ENCODE data around the gene TENT4A. TPM values are rescaled to one million over a fixed set of nuclear protein-coding genes. Genes with fewer than 3 reads are reported as not detected.
A peak's percentile ranks its signal among the peaks of the same experiment; 100 is the strongest.

Gene TENT4A
- total RNA-seq, 6 experiments from 2014 or later: 8.5 to 23.1 (median 13.2) TPM

GRCh38 chr5:6753851-6754250, 40.6 kb downstream of the TENT4A start:
- Histone ChIP-seq H3K27me3 (no peaks in the 10 kb centered on the region), H3K4me1 (peaks cover 0 to 29% (median 10%) of the 10 kb centered on the region in 4 donors), H3K36me3 (peaks cover 7 to 68% (median 18%) of the 10 kb centered on the region in 4 donors), H3K27ac (no peak overlapping the region), H3K4me3 (no peak overlapping the region), H3K9me3 (no peaks in the 10 kb centered on the region)
- DNase-seq (no peak), ATAC-seq (no peak)
- intact Hi-C loops (cut with DNase I): no loop called here
- TF ChIP-seq CTCF (IDR thresholded peaks at IDR 0.05) (no peak), POLR2A (IDR thresholded peaks at IDR 0.05) (no peak)
- WGBS (ENCODE audit: insufficient coverage, low coverage, low lambda C conversion rate, missing lambda C conversion rate): 86% methylated on average over 11 of the region's 11 CpGs

- intact Hi-C loops (cut with DNase I): no loop called here
- H3K27me3 ChIP-seq: no peaks in the 10 kb centered on the region
- 99% methylated on average over 13 of the region's 29 CpGs for WGBS (ENCODE audit: insufficient coverage, low coverage, low lambda C conversion rate, missing lambda C conversion rate)
- no peaks in the 10 kb centered on the region for H3K9me3 ChIP-seq
- TF ChIP-seq CTCF (IDR thresholded peaks at IDR 0.05) (no peak), POLR2A (IDR thresholded peaks at IDR 0.05) (no peak)
- H3K4me3 ChIP-seq: no peak overlapping the region
- peaks cover 0 to 34% (median 10%) of the 10 kb centered on the region in 4 donors for H3K4me1 ChIP-seq
- DNase-seq: no peak
- ATAC-seq: no peak
- H3K36me3 ChIP-seq: peaks cover 7 to 60% (median 16%) of the 10 kb centered on the region in 4 donors
- H3K27ac ChIP-seq: no peak overlapping the region
These were observed 41.5 kb downstream of the TENT4A start for GRCh38 chr5:6754766-6755165.

- ATAC-seq: peak in 3 of 4 donors; percentile 37 to 57 (median 42)
- 55% methylated on average over 12 of the region's 12 CpGs for WGBS (ENCODE audit: insufficient coverage, low coverage, low lambda C conversion rate, missing lambda C conversion rate)
- H3K4me1 ChIP-seq: peaks cover 0 to 34% (median 10%) of the 10 kb centered on the region in 4 donors
- H3K36me3 ChIP-seq: peaks cover 7 to 53% (median 16%) of the 10 kb centered on the region in 4 donors
- no peaks in the 10 kb centered on the region for H3K9me3 ChIP-seq
- no peak overlapping the region for H3K4me3 ChIP-seq
- DNase-seq: peak in 1 of 3 donors; percentile 65
- no peaks in the 10 kb centered on the region for H3K27me3 ChIP-seq
- TF ChIP-seq CTCF (IDR thresholded peaks at IDR 0.05) (no peak), POLR2A (IDR thresholded peaks at IDR 0.05) (no peak)
- H3K27ac ChIP-seq: peak overlapping the region in 2 of 3 donors; percentile 12 to 76
- intact Hi-C loops (cut with DNase I): no loop called here
These were observed 42.3 kb downstream of the TENT4A start for GRCh38 chr5:6755519-6755918.

GRCh38 chr5:6755941-6756340, 42.7 kb downstream of the TENT4A start:
- 96% methylated on average over 4 of the region's 17 CpGs for WGBS (ENCODE audit: insufficient coverage, low coverage, low lambda C conversion rate, missing lambda C conversion rate)
- no peaks in the 10 kb centered on the region for H3K9me3 ChIP-seq
- H3K36me3 ChIP-seq: peaks cover 4 to 49% (median 16%) of the 10 kb centered on the region in 4 donors
- ATAC-seq (no peak), DNase-seq (no peak)
- H3K27ac ChIP-seq: peak overlapping the region in 2 of 3 donors; percentile 12 to 76
- no peak for TF ChIP-seq CTCF (IDR thresholded peaks at IDR 0.05)
- no peak for TF ChIP-seq POLR2A (IDR thresholded peaks at IDR 0.05)
- H3K4me3 ChIP-seq: no peak overlapping the region
- H3K27me3 ChIP-seq: no peaks in the 10 kb centered on the region
- intact Hi-C loops (cut with DNase I): no loop called here
- H3K4me1 ChIP-seq: peaks cover 0 to 34% (median 10%) of the 10 kb centered on the region in 4 donors

All from right lobe of liver (tissue), 6 donors.